Retinal pigment epithelial cell (primary cell): ENCODE data around the gene PADI4.

ENCODE experiments used
- DNase-seq: peaks from one replicate; pipeline ENCODE4 v3.0.0-alpha.2; 2010; ENCODE audit warnings: low read depth
- H3K4me3 ChIP-seq: 2 replicates; pipeline ENCODE4 v1.5.1; 2011; ENCODE audit warnings: mild to moderate bottlenecking, low read length, control low read depth, moderate library complexity
- CTCF ChIP-seq: conservative IDR thresholded peaks from 2 replicates; pipeline ENCODE4 v1.5.1; 2011; ENCODE audit warnings: low read depth, low read length, control low read depth, inconsistent platforms

The PADI4 gene

GRCh38 chr1:17293681-17294425 is 14.1 kb upstream of the PADI4 start:
- no peak for TF ChIP-seq CTCF
- no peak for DNase-seq
- H3K4me3 ChIP-seq = no peak overlapping the region

GRCh38 chr1:17295292-17295691 is 12.7 kb upstream of the PADI4 start:
- no peak for DNase-seq
- H3K4me3 ChIP-seq = no peak overlapping the region
- no peak for TF ChIP-seq CTCF

GRCh38 chr1:17296086-17296485 is 11.9 kb upstream of the PADI4 start:
- TF ChIP-seq CTCF = no peak
- no peak for DNase-seq
- H3K4me3 ChIP-seq = no peak overlapping the region

- no peak for TF ChIP-seq CTCF
- DNase-seq = no peak
- H3K4me3 ChIP-seq = no peak overlapping the region
Observed at GRCh38 chr1:17297991-17298390, 10.0 kb upstream of the PADI4 start.

- no peak for DNase-seq
- no peak for TF ChIP-seq CTCF
- no peak overlapping the region for H3K4me3 ChIP-seq
Observed at GRCh38 chr1:17301767-17302166, 6.2 kb upstream of the PADI4 start.

GRCh38 chr1:17304151-17304825 is 3.7 kb upstream of the PADI4 start:
- H3K4me3 ChIP-seq = no peak overlapping the region
- DNase-seq = no peak
- TF ChIP-seq CTCF = no peak

GRCh38 chr1:17304826-17305175 is 3.2 kb upstream of the PADI4 start:
- DNase-seq = no peak
- TF ChIP-seq CTCF = no peak
- H3K4me3 ChIP-seq = no peak overlapping the region
